Activated naive CD4-positive, alpha-beta T cell treated with anti-CD3 and anti-CD28 coated beads for 36 hours (primary cell): Measurements from ENCODE around the gene CDKN2D. TPM values are rescaled to one million over a fixed set of nuclear protein-coding genes. Genes with fewer than 3 reads are reported as not detected.

ENCODE experiments used
- microRNA-seq: library from miRNA; unstranded; fragments of <30 nt; microRNA quantifications from one replicate; pipeline ENCODE4 v1.2.0, GENCODE V29; 2022; ENCODE audit warnings: borderline microRNAs expressed, borderline replicate concordance
- total RNA-seq, 2 experiments: library from RNA; stranded (reverse); gene quantifications; one replicate each; pipeline ENCODE4 v1.2.3, GENCODE V29; 2021

CDKN2D gene
- total RNA-seq, 2 experiments from 2014 or later = 69.2 to 75.2 TPM

Small RNA genes within 50 kb of the gene (microRNA-seq; reads per million reads assigned to microRNA genes)
- not detected for gene MIR1238

Other genes with a start within 250 kb of the CDKN2D start
- 10 to 100 TPM; 63.0 to 69.0 TPM for gene RAVER1, start 235.4 kb downstream of the CDKN2D start, total RNA-seq
- 100 to 1,000 TPM; 109 to 114 TPM for gene ICAM3, start 229.4 kb downstream of the CDKN2D start, total RNA-seq
- gene TYK2, start 188.4 kb downstream of the CDKN2D start, total RNA-seq = 100 to 1,000 TPM; 175 to 190 TPM
- gene CDC37, start 165.4 kb downstream of the CDKN2D start, total RNA-seq = 100 to 1,000 TPM; 158 to 164 TPM
- 1 to 10 TPM; 5.5 TPM for gene PDE4A, start 148.4 kb downstream of the CDKN2D start, total RNA-seq
- gene KEAP1, start 65.6 kb downstream of the CDKN2D start, total RNA-seq = 10 to 100 TPM; 60.0 to 63.8 TPM
- gene S1PR5, start 51.5 kb downstream of the CDKN2D start, total RNA-seq = not detected
- 10 to 100 TPM; 21.6 to 22.5 TPM for gene ATG4D, start 25.1 kb downstream of the CDKN2D start, total RNA-seq
- gene KRI1, start 3.0 kb downstream of the CDKN2D start, total RNA-seq = 10 to 100 TPM; 50.2 to 51.7 TPM
- not detected for gene AP1M2, start 18.3 kb upstream of the CDKN2D start, total RNA-seq
- gene SLC44A2, start 56.6 kb upstream of the CDKN2D start, total RNA-seq = 10 to 100 TPM; 81.5 to 83.2 TPM
- gene ILF3, start 85.4 kb upstream of the CDKN2D start, total RNA-seq = 100 to 1,000 TPM; 399 to 408 TPM
- gene QTRT1, start 132.5 kb upstream of the CDKN2D start, total RNA-seq = 10 to 100 TPM; 48.9 to 51.3 TPM
- 100 to 1,000 TPM; 144 to 148 TPM for gene DNM2, start 149.1 kb upstream of the CDKN2D start, total RNA-seq